Suprapubic skin (tissue), 4 donors: ENCODE results near the gene SMAD4.

ENCODE experiments used
- CTCF ChIP-seq, 2 donors: fragments of 200-600 bp in 1 of 2; fragments of 450-650 bp in 1 of 2; sonication (generic) in 1 of 2; IDR thresholded peaks; one replicate each; pipeline ENCODE4 v1.5.1; 2016 to 2019; ENCODE audit warnings: antibody characterized with exemption in 2 of 2, mild to moderate bottlenecking in 1 of 2, moderate library complexity in 1 of 2
- EP300 ChIP-seq: sonication (generic); formaldehyde crosslinking; IDR thresholded peaks from one replicate; pipeline ENCODE4 v1.6.1; 2017; ENCODE audit warnings: antibody characterized with exemption
- POLR2A ChIP-seq, 2 donors: fragments of 450-650 bp; IDR thresholded peaks; one replicate each; pipeline ENCODE4 v1.6.1; 2017; ENCODE audit warnings: antibody characterized with exemption in 2 of 2, mild to moderate bottlenecking in 2 of 2, moderate library complexity in 2 of 2
- POLR2AphosphoS5 ChIP-seq, 3 donors: sonication (generic); formaldehyde crosslinking; IDR thresholded peaks; one replicate each; pipeline ENCODE4 v1.6.1; 2017; ENCODE audit warnings: antibody characterized with exemption in 3 of 3

DNA sequence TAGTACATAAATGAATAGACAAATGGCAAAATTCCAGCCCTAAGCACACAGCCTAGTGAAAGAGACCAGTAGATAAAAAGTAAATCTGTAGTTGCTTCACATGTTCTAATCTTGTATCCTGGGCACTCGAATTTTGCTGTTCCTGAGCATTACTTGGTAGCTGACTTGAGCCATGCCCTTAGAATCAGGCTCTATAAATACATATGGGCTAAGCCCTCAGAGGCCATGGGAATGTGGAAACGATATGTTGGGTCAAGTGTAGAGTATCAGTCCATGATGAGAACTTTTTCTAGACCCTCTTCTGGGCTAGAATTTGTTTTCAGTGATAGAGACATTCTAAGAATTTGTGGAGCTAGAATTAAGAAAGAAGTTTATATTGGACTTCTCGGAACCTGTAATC lies 40.3 kb upstream of the SMAD4 start:
- no peak for TF ChIP-seq CTCF (IDR thresholded peaks at IDR 0.05)
- no peak for TF ChIP-seq EP300
- TF ChIP-seq POLR2AphosphoS5 (IDR thresholded peaks at IDR 0.05): no peak
- TF ChIP-seq POLR2A (IDR thresholded peaks at IDR 0.05): no peak
